Activated CD4-positive, alpha-beta memory T cell treated with anti-CD3 and anti-CD28 coated beads, Interleukin-2, amount 10 ng/mL, durations not matched to agents 7 days and 5 days (primary cell): Measurements from ENCODE around the gene TNP1. TPM values are rescaled to one million over a fixed set of nuclear protein-coding genes. Genes with fewer than 3 reads are reported as not detected.

Experiments used
- CTCF ChIA-PET: fragments of 350-600 bp; sonication (Branson Sonifier 250); formaldehyde crosslinking; loops from one replicate; lab custom pipeline; 2021; ENCODE audit warnings: antibody characterized with exemption, inconsistent platforms; lab: Charles Lee
- POLR2A ChIA-PET: fragments of 350-600 bp; sonication (Branson Sonifier 250); formaldehyde crosslinking; loops from one replicate; lab custom pipeline; 2021; ENCODE audit warnings: antibody characterized with exemption; lab: Charles Lee
- DNase-seq: peaks from one replicate; pipeline ENCODE4 v3.0.0-alpha.2; 2020
- H3K27ac Mint-ChIP-seq: one replicate; pipeline ENCODE4 v1.8.0; 2021; ENCODE audit warnings: mild to moderate bottlenecking, mixed read lengths
- H3K27me3 Mint-ChIP-seq: one replicate; pipeline ENCODE4 v1.8.0; 2021; ENCODE audit warnings: mixed read lengths
- H3K36me3 Mint-ChIP-seq: one replicate; pipeline ENCODE4 v1.8.0; 2021; ENCODE audit warnings: low read depth, mixed read lengths
- H3K4me1 Mint-ChIP-seq: one replicate; pipeline ENCODE4 v1.8.0; 2021; ENCODE audit warnings: mixed read lengths
- H3K4me3 Mint-ChIP-seq: one replicate; pipeline ENCODE4 v1.8.0; 2021; ENCODE audit warnings: mild to moderate bottlenecking, mixed read lengths
- H3K9me3 Mint-ChIP-seq: one replicate; pipeline ENCODE4 v1.8.0; 2021; ENCODE audit warnings: mixed read lengths
- total RNA-seq, 2 experiments: library from RNA; stranded (reverse); gene quantifications; one replicate each; pipeline ENCODE4 v1.2.3, GENCODE V29; 2021

The TNP1 gene
- total RNA-seq, 2 experiments from 2014 or later = not detected

DNA sequence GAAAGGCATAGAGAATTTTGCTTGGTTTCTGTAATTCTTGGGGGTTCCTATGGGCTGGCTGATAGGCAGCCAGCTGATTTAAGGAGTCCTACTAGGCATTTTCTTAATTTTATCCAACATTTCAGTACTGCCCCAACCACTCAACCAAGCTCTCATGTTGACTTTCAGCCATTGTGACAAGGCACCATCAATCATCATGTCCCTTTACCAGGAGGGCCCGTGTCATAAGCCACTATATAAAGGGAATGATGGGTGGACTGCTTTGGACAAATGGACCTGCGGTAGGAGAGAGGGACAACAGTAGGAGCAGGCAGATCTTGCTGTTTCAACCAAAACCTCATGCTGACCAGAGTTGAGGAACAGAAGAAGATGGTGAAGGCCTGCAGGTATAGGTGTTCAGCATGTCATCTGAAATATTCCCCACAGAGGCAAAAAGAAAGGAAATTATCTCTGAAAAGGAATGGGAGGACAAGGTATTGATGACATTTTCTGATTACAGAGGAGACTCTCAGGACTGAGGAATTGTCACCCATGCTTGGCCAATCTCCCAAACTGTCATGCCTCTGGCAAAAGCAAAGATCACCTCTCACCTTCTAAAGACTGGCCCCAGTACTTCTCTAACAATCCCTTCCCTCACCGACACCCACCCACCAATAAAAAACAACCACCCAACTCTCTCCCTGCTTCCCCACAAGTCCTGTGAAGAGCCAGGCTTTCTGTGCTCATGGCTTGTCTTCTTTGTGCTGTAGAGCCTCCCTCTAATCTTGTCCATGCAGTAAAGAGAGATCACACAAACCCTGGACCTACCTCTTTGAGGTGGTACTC lies 10.9 kb upstream of the TNP1 start:
- Mint-ChIP-seq H3K36me3 (no peaks in the 10 kb centered on the region), H3K4me3 (no peak overlapping the region), H3K27ac (no peak overlapping the region), H3K27me3 (peaks cover 10% of the 10 kb centered on the region), H3K9me3 (no peaks in the 10 kb centered on the region), H3K4me1 (peaks cover 14% of the 10 kb centered on the region)
- no peak for DNase-seq
- ChIA-PET CTCF (no interaction called here), POLR2A (no interaction called here)

GRCh38 chr2:216866515-216867095 lies 6.7 kb upstream of the TNP1 start:
- Mint-ChIP-seq H3K36me3 (no peaks in the 10 kb centered on the region), H3K27me3 (peaks cover 12% of the 10 kb centered on the region), H3K9me3 (no peaks in the 10 kb centered on the region), H3K4me1 (peaks cover 14% of the 10 kb centered on the region), H3K27ac (no peak overlapping the region), H3K4me3 (no peak overlapping the region)
- no peak for DNase-seq
- ChIA-PET CTCF (no interaction called here), POLR2A (no interaction called here)

DNA sequence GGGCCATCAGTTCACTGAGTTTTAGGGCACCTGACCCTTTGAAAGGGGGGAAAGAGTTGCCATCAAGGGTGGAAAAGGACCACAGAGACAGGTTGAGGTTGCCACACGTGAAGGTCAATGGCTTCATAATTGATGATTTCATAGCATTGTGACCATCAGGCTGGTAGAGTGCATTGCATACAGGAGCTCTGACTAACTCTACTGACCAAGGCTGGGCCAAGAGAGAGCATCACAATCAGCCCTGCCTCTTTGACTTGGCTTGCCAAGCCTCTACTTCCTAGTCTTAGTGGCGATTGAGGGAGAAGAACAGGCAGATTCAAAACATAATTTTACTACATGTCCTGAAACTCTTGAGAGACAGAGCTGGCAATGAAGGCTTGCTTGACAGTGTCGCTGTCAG lies 5.8 kb upstream of the TNP1 start:
- Mint-ChIP-seq H3K27ac (no peak overlapping the region), H3K4me1 (peaks cover 14% of the 10 kb centered on the region), H3K36me3 (no peaks in the 10 kb centered on the region), H3K9me3 (no peaks in the 10 kb centered on the region), H3K27me3 (peaks cover 9% of the 10 kb centered on the region), H3K4me3 (no peak overlapping the region)
- CTCF ChIA-PET = no interaction called here
- no peak for DNase-seq
- POLR2A ChIA-PET = no interaction called here

DNA sequence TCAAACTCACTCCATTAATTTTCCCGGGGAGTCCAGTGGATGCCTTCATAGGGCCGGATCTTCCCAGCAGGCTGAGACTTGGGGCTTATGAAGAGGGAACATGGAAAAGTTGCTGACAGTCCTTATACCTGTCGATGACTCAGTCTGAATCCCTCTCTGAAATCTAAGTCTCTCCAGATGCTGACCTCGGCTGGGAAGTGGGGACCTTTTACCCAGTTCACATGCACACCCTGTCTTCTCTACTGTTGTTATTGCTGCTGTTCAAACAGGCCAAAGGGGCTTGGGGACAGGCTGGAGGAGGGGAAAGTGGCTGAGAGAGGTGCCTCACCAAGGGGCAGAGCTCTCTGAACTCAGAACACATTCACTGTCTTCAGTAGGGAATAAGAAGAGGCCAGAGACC lies 4.1 kb upstream of the TNP1 start:
- ChIA-PET CTCF (no interaction called here), POLR2A (no interaction called here)
- Mint-ChIP-seq H3K27me3 (peaks cover 8% of the 10 kb centered on the region), H3K36me3 (no peaks in the 10 kb centered on the region), H3K9me3 (no peaks in the 10 kb centered on the region), H3K4me1 (peaks cover 14% of the 10 kb centered on the region), H3K27ac (no peak overlapping the region), H3K4me3 (no peak overlapping the region)
- no peak for DNase-seq

- peaks cover 25% of the 10 kb centered on the region for H3K4me1 Mint-ChIP-seq
- no peaks in the 10 kb centered on the region for H3K9me3 Mint-ChIP-seq
- no peaks in the 10 kb centered on the region for H3K36me3 Mint-ChIP-seq
- no peak overlapping the region for H3K4me3 Mint-ChIP-seq
- H3K27ac Mint-ChIP-seq = no peak overlapping the region
- H3K27me3 Mint-ChIP-seq = peaks cover 7% of the 10 kb centered on the region
- ChIA-PET CTCF (no interaction called here), POLR2A (no interaction called here)
- no peak for DNase-seq
These were observed 2.9 kb upstream of the TNP1 start for GRCh38 chr2:216862628-216863398.

DNA sequence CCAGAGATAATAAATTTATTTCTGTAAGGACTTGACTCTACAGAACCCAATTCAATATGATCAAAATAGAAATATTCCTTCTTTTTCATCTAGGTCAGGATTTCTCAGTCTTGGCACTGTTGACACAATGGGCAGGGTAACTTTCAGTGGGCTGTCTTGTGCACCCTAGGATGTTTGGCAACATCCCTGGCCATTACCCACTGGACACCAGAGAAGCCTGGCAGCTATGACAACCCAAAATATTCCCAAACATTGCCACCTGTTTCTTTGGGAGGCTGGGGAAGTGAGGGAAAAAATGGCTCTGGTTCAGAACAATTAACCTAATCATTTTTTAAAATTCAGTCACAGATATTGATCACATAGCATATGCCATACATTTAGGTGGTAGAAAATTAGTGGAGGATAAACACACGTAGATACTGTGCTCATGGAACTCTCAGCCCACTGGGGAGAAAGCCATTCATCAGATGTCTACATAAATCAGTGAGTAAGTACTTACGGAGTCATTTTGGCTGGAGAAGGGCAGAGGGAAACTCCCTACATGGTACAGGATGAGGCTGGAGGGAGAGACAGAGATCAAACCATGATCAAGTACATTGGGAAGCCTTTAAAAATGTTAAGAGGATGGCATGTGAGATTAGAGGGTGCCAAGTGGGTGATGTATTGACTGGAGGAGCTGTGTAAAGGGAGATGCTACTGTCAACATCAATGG lies 718 bp upstream of the TNP1 start:
- POLR2A ChIA-PET = no interaction called here
- peaks cover 19% of the 10 kb centered on the region for H3K4me1 Mint-ChIP-seq
- no peak overlapping the region for H3K4me3 Mint-ChIP-seq
- DNase-seq = no peak
- peaks cover 4% of the 10 kb centered on the region for H3K27me3 Mint-ChIP-seq
- no peak overlapping the region for H3K27ac Mint-ChIP-seq
- H3K9me3 Mint-ChIP-seq = no peaks in the 10 kb centered on the region
- H3K36me3 Mint-ChIP-seq = no peaks in the 10 kb centered on the region
- CTCF ChIA-PET = no interaction called here

DNA sequence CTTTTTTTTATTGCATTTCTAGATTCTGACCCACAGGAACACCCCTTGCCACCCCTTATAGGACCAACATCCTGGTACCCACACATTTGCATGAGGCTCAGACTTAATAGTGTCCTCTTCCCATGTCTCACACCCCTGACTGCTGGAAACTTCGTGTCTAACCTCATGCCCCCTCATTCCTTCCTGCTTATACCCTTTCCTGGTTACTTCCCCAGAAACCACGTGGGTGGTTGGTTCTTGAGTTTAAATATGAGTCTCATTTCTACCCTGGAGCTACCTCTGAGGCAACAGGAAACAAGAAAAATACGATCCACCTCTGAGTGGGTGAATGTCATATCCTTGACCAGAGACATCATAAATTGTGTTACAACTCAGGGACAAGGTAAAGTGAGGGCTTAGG lies 1.6 kb downstream of the TNP1 start:
- no peaks in the 10 kb centered on the region for H3K9me3 Mint-ChIP-seq
- H3K27me3 Mint-ChIP-seq = peaks cover 4% of the 10 kb centered on the region
- H3K36me3 Mint-ChIP-seq = no peaks in the 10 kb centered on the region
- CTCF ChIA-PET = no interaction called here
- peaks cover 19% of the 10 kb centered on the region for H3K4me1 Mint-ChIP-seq
- H3K4me3 Mint-ChIP-seq = no peak overlapping the region
- POLR2A ChIA-PET = interaction anchor here (1.0 to 1.3 kb wide), 2 partner anchors 10 to 14 kb away, joined by 3 to 4 read pairs; no protein-coding TSS in a partner anchor
- H3K27ac Mint-ChIP-seq = peak overlapping the region; percentile 22
- no peak for DNase-seq

- ChIA-PET POLR2A (no interaction called here), CTCF (no interaction called here)
- Mint-ChIP-seq H3K9me3 (no peaks in the 10 kb centered on the region), H3K27me3 (peaks cover 4% of the 10 kb centered on the region), H3K36me3 (no peaks in the 10 kb centered on the region), H3K4me3 (no peak overlapping the region), H3K27ac (no peak overlapping the region), H3K4me1 (peaks cover 19% of the 10 kb centered on the region)
- DNase-seq = peak; percentile 20
These were observed 2.7 kb downstream of the TNP1 start for GRCh38 chr2:216857131-216857550.

DNA sequence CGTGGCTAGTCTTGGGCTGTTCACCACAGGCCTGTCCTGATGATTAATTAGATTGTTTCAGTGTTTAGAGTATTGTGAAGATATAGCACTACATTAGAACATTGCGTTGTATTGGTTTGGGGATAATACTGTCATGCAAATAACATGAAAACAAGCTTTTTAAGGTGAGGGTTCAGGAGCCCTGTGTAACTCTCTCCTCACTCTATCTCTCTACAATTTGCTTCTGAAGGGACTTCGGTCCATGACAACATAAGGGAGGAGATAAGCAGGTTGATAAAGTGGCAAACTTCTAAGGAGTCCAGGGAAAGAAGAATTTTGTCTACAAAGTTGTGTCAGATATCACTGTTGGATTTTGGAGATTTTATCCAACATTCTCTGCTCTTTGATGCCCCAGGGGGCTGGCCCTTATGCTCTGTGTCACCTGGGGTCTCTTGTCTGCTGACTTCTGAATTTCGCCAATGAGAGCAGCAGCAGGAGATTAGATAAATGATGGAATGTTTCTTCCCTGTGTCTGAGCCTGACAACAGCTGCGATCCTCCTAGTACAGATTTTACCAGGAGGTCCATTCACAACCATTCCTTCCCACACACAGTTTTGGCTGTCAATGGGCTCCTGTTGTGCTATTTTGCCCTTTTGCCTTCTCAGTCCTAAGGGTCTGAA lies 3.3 kb downstream of the TNP1 start:
- Mint-ChIP-seq H3K4me1 (peaks cover 19% of the 10 kb centered on the region), H3K27ac (no peak overlapping the region), H3K27me3 (peaks cover 2% of the 10 kb centered on the region), H3K9me3 (no peaks in the 10 kb centered on the region), H3K36me3 (no peaks in the 10 kb centered on the region), H3K4me3 (no peak overlapping the region)
- CTCF ChIA-PET = no interaction called here
- POLR2A ChIA-PET = no interaction called here
- DNase-seq = no peak

DNA sequence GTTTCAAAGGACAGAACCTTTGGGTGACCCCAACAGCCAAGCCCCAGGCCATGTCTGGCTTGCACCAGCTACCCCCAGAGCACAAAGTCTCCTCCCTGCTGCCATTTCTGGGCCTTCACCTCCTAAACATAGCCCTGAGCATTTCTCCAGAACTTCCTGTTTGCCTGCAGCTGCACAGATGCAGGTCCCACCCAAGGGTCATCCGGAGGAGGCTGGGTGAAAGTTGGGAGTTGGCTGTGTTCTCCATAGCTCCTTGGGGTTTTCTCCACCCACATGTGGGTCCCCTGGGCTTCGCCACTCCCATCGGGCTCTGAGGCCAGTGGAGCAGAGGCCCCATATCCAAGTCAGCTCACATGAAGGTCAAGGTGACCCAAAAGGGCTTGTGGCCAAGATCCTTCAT lies 4.3 kb downstream of the TNP1 start:
- H3K36me3 Mint-ChIP-seq = no peaks in the 10 kb centered on the region
- POLR2A ChIA-PET = no interaction called here
- H3K9me3 Mint-ChIP-seq = no peaks in the 10 kb centered on the region
- no peak overlapping the region for H3K27ac Mint-ChIP-seq
- no peak overlapping the region for H3K4me3 Mint-ChIP-seq
- CTCF ChIA-PET = no interaction called here
- peaks cover 19% of the 10 kb centered on the region for H3K4me1 Mint-ChIP-seq
- DNase-seq = no peak
- H3K27me3 Mint-ChIP-seq = peaks cover 2% of the 10 kb centered on the region

- H3K27me3 Mint-ChIP-seq = peaks cover 2% of the 10 kb centered on the region
- ChIA-PET CTCF (no interaction called here), POLR2A (no interaction called here)
- no peak overlapping the region for H3K27ac Mint-ChIP-seq
- no peak for DNase-seq
- peaks cover 19% of the 10 kb centered on the region for H3K4me1 Mint-ChIP-seq
- no peak overlapping the region for H3K4me3 Mint-ChIP-seq
- no peaks in the 10 kb centered on the region for H3K9me3 Mint-ChIP-seq
- no peaks in the 10 kb centered on the region for H3K36me3 Mint-ChIP-seq
These were observed 4.8 kb downstream of the TNP1 start for GRCh38 chr2:216855079-216855478.

GRCh38 chr2:216851486-216852090 lies 8.3 kb downstream of the TNP1 start:
- ChIA-PET CTCF (no interaction called here), POLR2A (no interaction called here)
- no peaks in the 10 kb centered on the region for H3K9me3 Mint-ChIP-seq
- H3K36me3 Mint-ChIP-seq = no peaks in the 10 kb centered on the region
- DNase-seq = no peak
- no peaks in the 10 kb centered on the region for H3K4me1 Mint-ChIP-seq
- H3K27me3 Mint-ChIP-seq = peaks cover 6% of the 10 kb centered on the region
- no peak overlapping the region for H3K27ac Mint-ChIP-seq
- H3K4me3 Mint-ChIP-seq = no peak overlapping the region
